HEK293T (cell line): ENCODE measurements around the gene UQCRC2.

ENCODE experiments used
- CTCF ChIA-PET: fragments of 350-600 bp; formaldehyde crosslinking; extraction: SDS; loops from one replicate; lab custom pipeline; 2021; ENCODE audit warnings: antibody characterized with exemption, inconsistent platforms; lab: Yijun Ruan, JAX
- POLR2A ChIA-PET: fragments of 350-600 bp; formaldehyde crosslinking; extraction: SDS; loops from one replicate; lab custom pipeline; 2020; ENCODE audit warnings: antibody characterized with exemption, inconsistent platforms; lab: Yijun Ruan, JAX
- DNase-seq: peaks from one replicate; pipeline ENCODE4 v3.0.0; 2012; ENCODE audit warnings: mixed read lengths; ENCODE audit errors: extremely low spot score
- ARNT ChIP-seq: fragments of 450-650 bp; IDR thresholded peaks from 2 replicates; pipeline ENCODE4 v1.6.1; 2017; ENCODE audit warnings: mild to moderate bottlenecking
- BHLHE40 ChIP-seq: fragments of 450-650 bp; IDR thresholded peaks from 2 replicates; pipeline ENCODE4 v1.6.1; 2016; ENCODE audit warnings: mild to moderate bottlenecking, moderate library complexity, borderline replicate concordance
- CTBP1 ChIP-seq: fragments of 450-650 bp; IDR thresholded peaks from 2 replicates; pipeline ENCODE4 v1.6.1; 2016; ENCODE audit warnings: borderline replicate concordance
- ELF4 ChIP-seq: fragments of 450-650 bp; IDR thresholded peaks from 2 replicates; pipeline ENCODE4 v1.6.1; 2017; ENCODE audit warnings: antibody characterized with exemption
- FOXA1 ChIP-seq: fragments of 450-650 bp; IDR thresholded peaks from 2 replicates; pipeline ENCODE4 v1.6.1; 2016; ENCODE audit warnings: mild to moderate bottlenecking
- FOXK2 ChIP-seq: fragments of 450-650 bp; IDR thresholded peaks from 2 replicates; pipeline ENCODE4 v1.6.1; 2016; ENCODE audit warnings: mild to moderate bottlenecking
- FOXM1 ChIP-seq: fragments of 450-650 bp; IDR thresholded peaks from 2 replicates; pipeline ENCODE4 v1.6.1; 2017; ENCODE audit warnings: mild to moderate bottlenecking, borderline replicate concordance
- HDGF ChIP-seq: fragments of 450-650 bp; IDR thresholded peaks from 2 replicates; pipeline ENCODE4 v1.6.1; 2017; ENCODE audit warnings: antibody characterized with exemption, borderline replicate concordance
- L3MBTL2 ChIP-seq: fragments of 450-650 bp; conservative IDR thresholded peaks from 2 replicates; pipeline ENCODE4 v1.6.1; 2016; ENCODE audit warnings: mild to moderate bottlenecking
- LEF1 ChIP-seq: fragments of 450-650 bp; IDR thresholded peaks from 2 replicates; pipeline ENCODE4 v1.6.1; 2017; ENCODE audit warnings: mild to moderate bottlenecking, borderline replicate concordance
- NFRKB ChIP-seq: fragments of 450-650 bp; IDR thresholded peaks from 2 replicates; pipeline ENCODE4 v1.6.1; 2016; ENCODE audit warnings: mild to moderate bottlenecking, moderate library complexity
- SP1 ChIP-seq: fragments of 450-650 bp; IDR thresholded peaks from 2 replicates; pipeline ENCODE4 v1.6.1; 2017
- SUZ12 ChIP-seq: fragments of 450-650 bp; IDR thresholded peaks from 2 replicates; pipeline ENCODE4 v1.6.1; 2016; ENCODE audit warnings: mild to moderate bottlenecking
- TARDBP ChIP-seq: fragments of 450-650 bp; IDR thresholded peaks from 2 replicates; pipeline ENCODE4 v1.6.1; 2016
- ZNF384 ChIP-seq: fragments of 450-650 bp; IDR thresholded peaks from 2 replicates; pipeline ENCODE4 v1.6.1; 2016
- TF ChIP-seq, protein P1 (sequence below): fragments of 450-650 bp; IDR thresholded peaks from 2 replicates; pipeline ENCODE4 v1.6.1; 2016

Gene UQCRC2

DNA sequence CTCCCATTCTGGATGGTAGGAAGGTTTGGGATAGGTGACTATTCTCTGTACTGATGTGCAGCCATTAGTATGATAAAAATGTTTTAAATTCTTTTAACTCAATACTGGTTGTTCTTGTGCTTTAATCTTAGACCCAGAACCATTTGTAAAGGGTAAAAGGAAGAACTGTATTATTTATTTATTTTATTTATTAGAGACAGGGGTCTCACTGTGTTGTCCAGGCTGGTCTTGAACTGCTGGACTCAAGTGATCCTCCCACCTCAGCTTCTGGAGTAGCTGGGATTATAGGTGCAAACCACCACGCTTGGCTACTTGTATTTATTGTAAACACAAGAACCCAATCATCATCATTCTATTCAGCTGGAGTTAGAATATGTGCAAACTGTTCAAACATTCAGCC, 52.6 kb downstream of the UQCRC2 start:
- DNase-seq = no peak
- CTCF ChIA-PET = interaction anchor here (0.6 to 2.6 kb wide), 3 partner anchors 11 to 179 kb away, joined by 3 to 17 read pairs (median 3); no protein-coding TSS in a partner anchor
- POLR2A ChIA-PET = no interaction called here

DNA sequence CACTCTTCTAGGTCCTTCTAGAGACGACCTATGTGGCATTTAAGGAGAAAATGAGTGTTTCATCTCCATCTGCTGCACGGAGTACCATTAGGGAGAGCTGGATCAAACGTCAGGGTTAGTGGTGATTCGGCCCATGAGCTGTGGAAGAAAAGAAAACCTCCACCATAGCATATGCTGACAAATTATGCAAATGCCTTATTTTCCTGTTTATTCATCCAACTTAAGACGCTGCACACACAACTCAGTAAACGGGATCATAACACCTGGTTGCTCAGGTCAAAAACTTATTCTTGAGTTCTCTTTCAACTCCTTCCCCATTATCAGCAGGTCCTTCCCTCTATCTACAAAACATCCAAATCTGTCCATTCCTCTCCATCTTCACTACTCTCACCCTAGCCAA, 53.5 kb downstream of the UQCRC2 start:
- ChIA-PET POLR2A (interaction anchor here (1.3 to 3.5 kb wide), 5 partner anchors 12 to 186 kb away, joined by 4 to 20 read pairs (median 5); partner anchors contain the start of gene VWA3A), CTCF (interaction anchor here (1.1 to 2.6 kb wide), 2 partner anchors 71 to 92 kb away, joined by 8 to 17 read pairs; no protein-coding TSS in a partner anchor)
- no peak for DNase-seq
- no peak for TF ChIP-seq FOXM1
- no peak for TF ChIP-seq HDGF
- no peak for TF ChIP-seq LEF1
- no peak for TF ChIP-seq FOXK2
- TF ChIP-seq BHLHE40 = no peak
- no peak for TF ChIP-seq CTBP1
- TF ChIP-seq ZNF384 = no peak
- no peak for TF ChIP-seq NFRKB
- TF ChIP-seq, protein P1, sequence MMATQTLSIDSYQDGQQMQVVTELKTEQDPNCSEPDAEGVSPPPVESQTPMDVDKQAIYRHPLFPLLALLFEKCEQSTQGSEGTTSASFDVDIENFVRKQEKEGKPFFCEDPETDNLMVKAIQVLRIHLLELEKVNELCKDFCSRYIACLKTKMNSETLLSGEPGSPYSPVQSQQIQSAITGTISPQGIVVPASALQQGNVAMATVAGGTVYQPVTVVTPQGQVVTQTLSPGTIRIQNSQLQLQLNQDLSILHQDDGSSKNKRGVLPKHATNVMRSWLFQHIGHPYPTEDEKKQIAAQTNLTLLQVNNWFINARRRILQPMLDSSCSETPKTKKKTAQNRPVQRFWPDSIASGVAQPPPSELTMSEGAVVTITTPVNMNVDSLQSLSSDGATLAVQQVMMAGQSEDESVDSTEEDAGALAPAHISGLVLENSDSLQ = no peak
- TF ChIP-seq FOXA1 = no peak
- no peak for TF ChIP-seq ARNT
- no peak for TF ChIP-seq SUZ12
- TF ChIP-seq L3MBTL2 = no peak

More for the DNA sequence above, 52.6 kb downstream of the UQCRC2 start:
- TF ChIP-seq, protein P1 = no peak
- no peak for TF ChIP-seq SP1
- no peak for TF ChIP-seq CTBP1
- TF ChIP-seq LEF1 = no peak
- TF ChIP-seq ARNT = no peak
- TF ChIP-seq L3MBTL2 = no peak
- no peak for TF ChIP-seq HDGF
- no peak for TF ChIP-seq ZNF384
- no peak for TF ChIP-seq FOXM1

DNA sequence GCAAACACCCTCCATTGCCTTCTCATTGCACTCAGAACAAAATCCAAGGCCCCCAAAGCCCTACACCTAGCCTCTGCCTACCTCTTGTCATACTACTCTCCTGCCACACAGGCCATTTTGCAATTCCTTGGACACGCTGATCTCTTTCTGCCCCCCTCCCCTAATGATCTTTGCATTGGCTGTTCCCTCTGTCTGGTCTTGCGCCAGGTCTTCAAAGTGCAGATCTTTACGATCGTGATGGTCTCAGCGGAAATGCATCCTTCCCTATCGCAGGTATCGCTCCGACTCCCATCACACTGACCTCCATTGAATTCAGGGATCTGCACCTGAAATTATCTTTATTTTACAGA, 54.0 kb downstream of the UQCRC2 start:
- ChIA-PET CTCF (interaction anchor here (1.1 to 2.6 kb wide), 3 partner anchors 58 to 92 kb away, joined by 3 to 17 read pairs (median 8); no protein-coding TSS in a partner anchor), POLR2A (interaction anchor here (0.6 to 3.5 kb wide), 11 partner anchors 13 to 185 kb away, joined by 3 to 20 read pairs (median 5); partner anchors contain the start of gene VWA3A)
- TF ChIP-seq, protein P1 = no peak
- TF ChIP-seq SUZ12 (no peak), BHLHE40 (no peak), HDGF (no peak), FOXM1 (no peak)
- peak; percentile 18 for DNase-seq

DNA sequence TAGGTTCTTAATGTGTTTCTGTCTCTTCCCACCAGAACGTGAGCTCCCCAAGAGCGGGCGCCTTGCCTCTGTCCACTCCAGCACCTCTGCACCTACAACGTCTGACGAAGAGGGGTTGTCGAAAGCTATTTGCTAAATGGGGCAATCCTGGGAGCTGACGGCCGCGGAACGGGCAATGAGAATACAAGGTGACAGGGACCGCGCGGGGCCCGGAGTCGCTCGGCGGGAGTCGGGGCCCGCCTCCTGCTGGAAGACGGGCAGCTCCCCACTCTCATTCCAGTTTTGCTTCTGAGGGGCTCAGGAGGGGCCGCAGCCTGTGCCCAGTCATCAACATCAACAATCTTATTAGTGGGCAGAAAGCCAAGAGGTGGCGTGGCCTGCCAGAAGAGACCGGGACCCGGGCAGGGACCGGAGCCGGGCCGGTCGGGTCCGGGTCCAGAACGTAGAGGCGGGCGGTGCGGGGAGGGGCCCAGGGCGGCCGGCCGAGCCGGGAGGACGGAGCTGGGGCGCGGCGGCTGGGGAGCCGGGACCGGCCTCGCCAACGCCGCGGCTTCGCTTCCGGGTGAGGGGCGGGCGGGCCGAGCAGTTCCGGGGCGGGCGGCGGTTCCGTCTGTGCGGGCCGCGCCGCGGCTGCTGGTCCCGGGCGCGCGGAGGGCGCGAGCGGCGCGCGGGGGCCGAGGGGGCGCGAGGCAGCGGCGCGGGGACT, 54.5 kb downstream of the UQCRC2 start, which contains the start of gene MOSMO:
MOSMO (plus strand) TSS at position 603 of the 706 bp plus-strand sequence. CDS start 191 bp downstream, outside the sequence.
- TF ChIP-seq LEF1 (no peak), CTBP1 (no peak), SUZ12 (no peak), ZNF384 (no peak), NFRKB (no peak), ELF4 (no peak), HDGF (no peak), SP1 (no peak), TARDBP (no peak), BHLHE40 (no peak), L3MBTL2 (no peak), FOXK2 (no peak), FOXM1 (no peak), FOXA1 (no peak), ARNT (no peak)
- TF ChIP-seq, protein P1 = no peak
- ChIA-PET CTCF (interaction anchor here (1.1 to 2.6 kb wide), 4 partner anchors 57 to 181 kb away, joined by 3 to 17 read pairs (median 6); no protein-coding TSS in a partner anchor), POLR2A (interaction anchor here (0.6 to 3.5 kb wide), 13 partner anchors 13 to 185 kb away, joined by 3 to 20 read pairs (median 4); partner anchors contain the start of gene VWA3A)
- DNase-seq = peak; percentile 71
